ENCODE measurements around the gene CPSF2.
A peak's percentile ranks its signal among the peaks of the same experiment; 100 is the strongest.

Gene CPSF2

GRCh38 chr14:92153581-92153980 lies 31.8 kb downstream of the CPSF2 start:
- no peak for DNase-seq (ENCODE audit: low read depth)
- H3K4me3 ChIP-seq (ENCODE audit: low read depth, low read length): no peak overlapping the region
- no peak for TF ChIP-seq CTCF (conservative IDR thresholded peaks at IDR 0.05; ENCODE audit: low read depth, low read length)

GRCh38 chr14:92154283-92154942 lies 32.6 kb downstream of the CPSF2 start:
- TF ChIP-seq CTCF (conservative IDR thresholded peaks at IDR 0.05; ENCODE audit: low read depth, low read length): no peak
- H3K4me3 ChIP-seq (ENCODE audit: low read depth, low read length): no peak overlapping the region
- peak; percentile 26 for DNase-seq (ENCODE audit: low read depth)

- TF ChIP-seq CTCF (conservative IDR thresholded peaks at IDR 0.05; ENCODE audit: low read depth, low read length): no peak
- DNase-seq (ENCODE audit: low read depth): peak; percentile 90
- no peak overlapping the region for H3K4me3 ChIP-seq (ENCODE audit: low read depth, low read length)
Measured at GRCh38 chr14:92160619-92161018, 38.9 kb downstream of the CPSF2 start.

GRCh38 chr14:92161521-92161920 lies 39.8 kb downstream of the CPSF2 start:
- no peak for DNase-seq (ENCODE audit: low read depth)
- TF ChIP-seq CTCF (conservative IDR thresholded peaks at IDR 0.05; ENCODE audit: low read depth, low read length): no peak
- no peak overlapping the region for H3K4me3 ChIP-seq (ENCODE audit: low read depth, low read length)

- no peak for DNase-seq (ENCODE audit: low read depth)
- H3K4me3 ChIP-seq (ENCODE audit: low read depth, low read length): no peak overlapping the region
- TF ChIP-seq CTCF (conservative IDR thresholded peaks at IDR 0.05; ENCODE audit: low read depth, low read length): no peak
Measured at GRCh38 chr14:92164958-92165357, 43.2 kb downstream of the CPSF2 start.

GRCh38 chr14:92173668-92174067 lies 51.9 kb downstream of the CPSF2 start:
- no peak for TF ChIP-seq CTCF (conservative IDR thresholded peaks at IDR 0.05; ENCODE audit: low read depth, low read length)
- no peak overlapping the region for H3K4me3 ChIP-seq (ENCODE audit: low read depth, low read length)
- peak; percentile 25 for DNase-seq (ENCODE audit: low read depth)

GRCh38 chr14:92175811-92176210 lies 54.0 kb downstream of the CPSF2 start:
- DNase-seq (ENCODE audit: low read depth): no peak
- no peak overlapping the region for H3K4me3 ChIP-seq (ENCODE audit: low read depth, low read length)
- no peak for TF ChIP-seq CTCF (conservative IDR thresholded peaks at IDR 0.05; ENCODE audit: low read depth, low read length)

Data from choroid plexus epithelial cell (primary cell).